SU-DHL-6 (cell line): ENCODE results near the gene BAMBI.

Experiments used
- EZH2phosphoT487 ChIP-seq: fragments of 200-600 bp; sonication (generic), shearing (Covaris generic); conservative IDR thresholded peaks from 2 replicates; pipeline ENCODE4 v1.6.1; 2018; ENCODE audit warnings: mild to moderate bottlenecking, antibody characterized with exemption, low read length, moderate library complexity, mixed read lengths
- TF ChIP-seq, protein P1 (sequence below): fragments of 200-600 bp; sonication (generic); IDR thresholded peaks from one replicate; pipeline ENCODE4 v1.5.1; 2017; ENCODE audit warnings: antibody characterized with exemption, mild to moderate bottlenecking, low read length, moderate library complexity; ENCODE audit not compliant: insufficient read depth, poor library complexity, severe bottlenecking

DNA sequence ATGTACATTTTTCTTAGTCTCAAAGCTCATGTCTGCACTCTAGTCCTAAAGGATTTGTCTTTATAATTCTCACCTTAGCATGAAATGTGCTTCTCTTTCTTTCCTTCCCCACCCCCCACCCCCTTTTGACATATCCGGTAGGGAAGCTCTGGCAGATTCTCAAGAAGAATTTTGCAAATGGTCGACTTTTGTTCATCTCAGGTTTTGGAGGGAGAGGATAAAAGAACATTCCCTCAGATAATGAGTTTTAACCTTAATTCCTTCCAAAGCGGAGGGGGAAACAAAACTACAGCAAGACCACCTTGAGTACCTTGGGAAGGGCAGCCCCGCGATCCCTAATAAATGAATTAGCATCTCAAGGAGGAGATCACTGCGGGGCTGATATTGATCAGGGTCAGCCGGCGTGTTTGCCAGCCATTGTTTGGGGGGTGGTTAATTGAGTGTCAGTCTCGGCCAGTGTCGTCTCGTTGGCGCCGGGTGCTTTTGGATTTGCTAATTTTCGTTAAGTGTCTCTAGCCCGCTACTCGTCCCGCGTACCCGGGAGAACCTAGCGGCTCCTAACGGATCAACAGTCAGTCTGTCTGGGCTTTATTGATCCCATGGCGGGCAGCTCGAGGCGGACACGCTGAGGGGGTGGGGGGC is 874 bp upstream of the BAMBI start:
- TF ChIP-seq, protein P1, sequence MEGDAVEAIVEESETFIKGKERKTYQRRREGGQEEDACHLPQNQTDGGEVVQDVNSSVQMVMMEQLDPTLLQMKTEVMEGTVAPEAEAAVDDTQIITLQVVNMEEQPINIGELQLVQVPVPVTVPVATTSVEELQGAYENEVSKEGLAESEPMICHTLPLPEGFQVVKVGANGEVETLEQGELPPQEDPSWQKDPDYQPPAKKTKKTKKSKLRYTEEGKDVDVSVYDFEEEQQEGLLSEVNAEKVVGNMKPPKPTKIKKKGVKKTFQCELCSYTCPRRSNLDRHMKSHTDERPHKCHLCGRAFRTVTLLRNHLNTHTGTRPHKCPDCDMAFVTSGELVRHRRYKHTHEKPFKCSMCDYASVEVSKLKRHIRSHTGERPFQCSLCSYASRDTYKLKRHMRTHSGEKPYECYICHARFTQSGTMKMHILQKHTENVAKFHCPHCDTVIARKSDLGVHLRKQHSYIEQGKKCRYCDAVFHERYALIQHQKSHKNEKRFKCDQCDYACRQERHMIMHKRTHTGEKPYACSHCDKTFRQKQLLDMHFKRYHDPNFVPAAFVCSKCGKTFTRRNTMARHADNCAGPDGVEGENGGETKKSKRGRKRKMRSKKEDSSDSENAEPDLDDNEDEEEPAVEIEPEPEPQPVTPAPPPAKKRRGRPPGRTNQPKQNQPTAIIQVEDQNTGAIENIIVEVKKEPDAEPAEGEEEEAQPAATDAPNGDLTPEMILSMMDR, result no peak
- TF ChIP-seq EZH2phosphoT487, result no peak
